Trophoblast cell (in vitro differentiated cells and primary cell): Measurements from ENCODE around the gene KRT74.

Experiments used
- DNase-seq, 2 donors: peaks; one replicate each; pipeline ENCODE4 v3.0.0-alpha.2; 2016
- H2AFZ ChIP-seq: 2 replicates; pipeline ENCODE4 v1.6.1; 2013; ENCODE audit warnings: low read length, moderate library complexity, mild to moderate bottlenecking; ENCODE audit not compliant: insufficient read depth, poor library complexity
- H2AK5ac ChIP-seq: 2 replicates; pipeline ENCODE4 v1.6.1; 2013; ENCODE audit warnings: mild to moderate bottlenecking, low read length
- H2BK120ac ChIP-seq: 2 replicates; pipeline ENCODE4 v1.6.1; 2013; ENCODE audit warnings: low read length, mild to moderate bottlenecking, moderate library complexity; ENCODE audit not compliant: insufficient read depth, poor library complexity
- H2BK12ac ChIP-seq: 2 replicates; pipeline ENCODE4 v1.6.1; 2013; ENCODE audit warnings: mild to moderate bottlenecking, low read length, moderate library complexity
- H2BK5ac ChIP-seq: 2 replicates; pipeline ENCODE4 v1.6.1; 2013; ENCODE audit warnings: low read length, low read depth, moderate library complexity, mild to moderate bottlenecking; ENCODE audit not compliant: poor library complexity
- H3K14ac ChIP-seq: 2 replicates; pipeline ENCODE4 v1.6.1; 2013; ENCODE audit warnings: mild to moderate bottlenecking, low read length
- H3K18ac ChIP-seq: 2 replicates; pipeline ENCODE4 v1.6.1; 2013; ENCODE audit warnings: mild to moderate bottlenecking, low read length
- H3K23ac ChIP-seq: 2 replicates; pipeline ENCODE4 v1.6.1; 2013; ENCODE audit warnings: low read length
- H3K27ac ChIP-seq: 2 replicates; pipeline ENCODE4 v1.5.1; 2013; ENCODE audit warnings: low read depth, mild to moderate bottlenecking, inconsistent platforms, low read length, moderate library complexity
- H3K27me3 ChIP-seq: 2 replicates; pipeline ENCODE4 v1.6.1; 2013; ENCODE audit warnings: inconsistent platforms, mild to moderate bottlenecking, low read length, moderate library complexity; ENCODE audit not compliant: insufficient read depth
- H3K36me3 ChIP-seq, 2 experiments: 1 replicate in 1 of 2; 2 replicates in 1 of 2; pipeline ENCODE4 v1.6.1; 2013; ENCODE audit warnings: low read length in 2 of 2, mild to moderate bottlenecking in 2 of 2, moderate library complexity in 1 of 2; ENCODE audit not compliant: insufficient read depth in 2 of 2, control insufficient read depth in 1 of 2
- H3K4ac ChIP-seq: 2 replicates; pipeline ENCODE4 v1.6.1; 2013; ENCODE audit warnings: low read depth, mild to moderate bottlenecking, low read length, moderate library complexity
- H3K4me1 ChIP-seq, 2 experiments: 1 replicate in 1 of 2; 2 replicates in 1 of 2; pipeline ENCODE4 v1.6.1; 2013; ENCODE audit warnings: low read length in 2 of 2, mild to moderate bottlenecking in 2 of 2, moderate library complexity in 1 of 2; ENCODE audit not compliant: insufficient read depth in 2 of 2, control insufficient read depth in 1 of 2
- H3K4me2 ChIP-seq: 2 replicates; pipeline ENCODE4 v1.6.1; 2013; ENCODE audit warnings: inconsistent platforms, mild to moderate bottlenecking, low read length, moderate library complexity
- H3K4me3 ChIP-seq: 2 replicates; pipeline ENCODE4 v1.5.1; 2013; ENCODE audit warnings: mild to moderate bottlenecking, low read depth, low read length, inconsistent platforms
- H3K79me1 ChIP-seq: one replicate; pipeline ENCODE4 v1.6.1; 2013; ENCODE audit warnings: low read length
- H3K79me2 ChIP-seq: 2 replicates; pipeline ENCODE4 v1.6.1; 2013; ENCODE audit warnings: low read length, mild to moderate bottlenecking; ENCODE audit not compliant: control insufficient read depth, insufficient read depth, poor library complexity
- H3K9ac ChIP-seq: 2 replicates; pipeline ENCODE4 v1.6.1; 2013; ENCODE audit warnings: mild to moderate bottlenecking, low read length
- H3K9me3 ChIP-seq: 2 replicates; pipeline ENCODE4 v1.6.1; 2013; ENCODE audit warnings: low read depth, mild to moderate bottlenecking, control low read depth, inconsistent platforms, low read length; ENCODE audit not compliant: insufficient read depth
- H4K12ac ChIP-seq: 2 replicates; pipeline ENCODE4 v1.6.1; 2013; ENCODE audit warnings: low read depth, mild to moderate bottlenecking, low read length, moderate library complexity
- H4K8ac ChIP-seq: 2 replicates; pipeline ENCODE4 v1.6.1; 2013; ENCODE audit warnings: low read depth, mild to moderate bottlenecking, low read length, moderate library complexity
- H4K91ac ChIP-seq: one replicate; pipeline ENCODE4 v1.6.1; 2013; ENCODE audit warnings: low read depth, mild to moderate bottlenecking, low read length, moderate library complexity
- WGBS: extraction: QIAGEN DNeasy Blood & Tissue Kit; methylation state at CpG from one replicate; pipeline ENCODE4 v1.1.7; 2013; ENCODE audit warnings: missing lambda C conversion rate; ENCODE audit not compliant: insufficient read length, insufficient coverage; ENCODE audit errors: extremely low coverage; 5-methylcytosine and 5-hydroxymethylcytosine counted together

The KRT74 gene

GRCh38 chr12:52584156-52584682, 10.6 kb upstream of the KRT74 start:
- H3K9ac ChIP-seq = no peak overlapping the region

GRCh38 chr12:52582971-52583456, 9.4 kb upstream of the KRT74 start:
- Histone ChIP-seq H2BK5ac (no peak overlapping the region), H3K9me3 (peaks cover 1% of the 10 kb centered on the region), H3K79me1 (no peaks in the 10 kb centered on the region), H3K4me2 (no peak overlapping the region), H3K27me3 (no peaks in the 10 kb centered on the region), H3K18ac (no peak overlapping the region), H3K79me2 (no peaks in the 10 kb centered on the region), H3K9ac (no peak overlapping the region), H2AFZ (no peak overlapping the region), H3K23ac (no peak overlapping the region), H3K4me1 (peaks cover 0 to 5% of the 10 kb centered on the region in 2 experiments), H4K91ac (no peak overlapping the region), H3K14ac (no peak overlapping the region), H2BK120ac (no peak overlapping the region), H3K36me3 (no peaks in the 10 kb centered on the region), H3K4me3 (no peak overlapping the region), H3K27ac (no peak overlapping the region), H2AK5ac (no peak overlapping the region), H4K12ac (no peak overlapping the region), H2BK12ac (peak overlapping the region; percentile 19), H4K8ac (no peak overlapping the region), H3K4ac (no peak overlapping the region)
- peak; percentile 50 to 86 for DNase-seq
- WGBS = no CpG with 5 or more reads among the region's 7 CpGs

More at GRCh38 chr12:52584156-52584682, 10.6 kb upstream of the KRT74 start:
- Histone ChIP-seq H4K91ac (no peak overlapping the region), H3K4me2 (no peak overlapping the region), H4K8ac (no peak overlapping the region), H3K27me3 (no peaks in the 10 kb centered on the region), H3K79me1 (no peaks in the 10 kb centered on the region), H3K9me3 (peaks cover 1% of the 10 kb centered on the region), H3K18ac (no peak overlapping the region), H2BK120ac (no peak overlapping the region), H2AFZ (no peak overlapping the region), H3K4me3 (no peak overlapping the region), H3K79me2 (no peaks in the 10 kb centered on the region), H3K36me3 (no peaks in the 10 kb centered on the region), H2BK12ac (no peak overlapping the region), H2BK5ac (no peak overlapping the region), H3K14ac (no peak overlapping the region), H3K27ac (no peak overlapping the region), H4K12ac (no peak overlapping the region), H3K4me1 (peaks cover 0 to 5% of the 10 kb centered on the region in 2 experiments), H3K4ac (no peak overlapping the region), H2AK5ac (no peak overlapping the region), H3K23ac (no peak overlapping the region)
- no CpG with 5 or more reads among the region's 9 CpGs for WGBS
- DNase-seq = no peak

GRCh38 chr12:52582486-52582885, 8.8 kb upstream of the KRT74 start:
- Histone ChIP-seq H3K9me3 (peaks cover 2% of the 10 kb centered on the region), H3K36me3 (no peaks in the 10 kb centered on the region), H3K14ac (no peak overlapping the region), H3K27ac (no peak overlapping the region), H3K4me1 (peaks cover 0 to 5% of the 10 kb centered on the region in 2 experiments), H3K4me2 (no peak overlapping the region), H3K18ac (no peak overlapping the region), H4K12ac (no peak overlapping the region), H2BK5ac (no peak overlapping the region), H4K91ac (no peak overlapping the region), H3K79me2 (no peaks in the 10 kb centered on the region), H2BK12ac (no peak overlapping the region), H2AK5ac (no peak overlapping the region), H3K23ac (no peak overlapping the region), H3K4ac (no peak overlapping the region), H3K27me3 (no peaks in the 10 kb centered on the region), H3K79me1 (no peaks in the 10 kb centered on the region), H4K8ac (no peak overlapping the region), H3K4me3 (no peak overlapping the region), H3K9ac (no peak overlapping the region), H2BK120ac (no peak overlapping the region), H2AFZ (no peak overlapping the region)
- no peak for DNase-seq
- WGBS = no CpG with 5 or more reads among the region's 2 CpGs

- DNase-seq = peak in 1 of 2 donors; percentile 4
- Histone ChIP-seq H3K27ac (no peak overlapping the region), H4K8ac (no peak overlapping the region), H2BK120ac (no peak overlapping the region), H3K4me2 (no peak overlapping the region), H3K4me3 (no peak overlapping the region), H4K12ac (no peak overlapping the region), H2AFZ (no peak overlapping the region), H3K4me1 (peaks cover 0 to 5% of the 10 kb centered on the region in 2 experiments), H3K9me3 (peaks cover 4% of the 10 kb centered on the region), H2AK5ac (no peak overlapping the region), H4K91ac (no peak overlapping the region), H3K79me2 (no peaks in the 10 kb centered on the region), H3K36me3 (no peaks in the 10 kb centered on the region), H3K23ac (no peak overlapping the region), H3K27me3 (no peaks in the 10 kb centered on the region), H2BK5ac (no peak overlapping the region), H2BK12ac (no peak overlapping the region), H3K14ac (no peak overlapping the region), H3K9ac (no peak overlapping the region), H3K79me1 (no peaks in the 10 kb centered on the region), H3K18ac (no peak overlapping the region), H3K4ac (no peak overlapping the region)
- WGBS = no CpG with 5 or more reads among the region's 6 CpGs
Measured at GRCh38 chr12:52581481-52581880, 7.8 kb upstream of the KRT74 start.
